K562 (cell line): Measurements from ENCODE around the gene MED12. TPM values are rescaled to one million over a fixed set of nuclear protein-coding genes. Genes with fewer than 3 reads are reported as not detected.

Source experiments
- AFF1 ChIP-seq, 2 experiments: fragments of 450-650 bp; IDR thresholded peaks; 2 replicates each; pipeline ENCODE4 v1.6.1; 2018; ENCODE audit warnings: mild to moderate bottlenecking in 2 of 2, low read depth in 1 of 2; ENCODE audit not compliant: partially characterized antibody in 2 of 2
- POLR2G ChIP-seq: fragments of 200-400 bp; formaldehyde crosslinking; IDR thresholded peaks from 2 replicates; pipeline ENCODE4 v1.6.1; 2017; ENCODE audit warnings: low read depth, mild to moderate bottlenecking, antibody characterized with exemption, low read length, moderate library complexity
- PTTG1 ChIP-seq: fragments of 450-650 bp; IDR thresholded peaks from 2 replicates; pipeline ENCODE4 v1.6.1; 2016; ENCODE audit warnings: low read depth, mild to moderate bottlenecking, missing genetic modification characterization, missing compliant biosample characterization
- SIX5 ChIP-seq, 2 experiments: IDR thresholded peaks; 2 replicates each; pipeline ENCODE4 v1.6.1; 2011; ENCODE audit warnings: low read length in 2 of 2, borderline replicate concordance in 1 of 2, low read depth in 1 of 2, mild to moderate bottlenecking in 1 of 2, moderate library complexity in 1 of 2; ENCODE audit not compliant: insufficient read depth in 1 of 2
- SMC3 ChIP-seq: conservative IDR thresholded peaks from 2 replicates; pipeline ENCODE4 v1.6.1; 2011; ENCODE audit warnings: low read depth, low read length, improper control_type of control experiment; ENCODE audit not compliant: insufficient read depth
- SRF ChIP-seq, 2 experiments: fragments of 250-450, 450-650 bp in 1 of 2; sonication (Bioruptor Pico) in 1 of 2; sonication (generic) in 1 of 2; formaldehyde crosslinking; IDR thresholded peaks; 2 replicates each; pipeline versions ENCODE4 v1.5.0 to v1.5.1; 2020 to 2022; ENCODE audit warnings: mild to moderate bottlenecking in 1 of 2, missing genetic modification reagents in 1 of 2
- U2AF1 ChIP-seq: fragments of 200-400 bp; formaldehyde crosslinking; optimal IDR thresholded peaks from 2 replicates; pipeline ENCODE3; 2017; ENCODE audit warnings: mild to moderate bottlenecking, low read depth, low read length, moderate library complexity
- VEZF1 ChIP-seq: fragments of 200-800 bp; sonication (Bioruptor generic); IDR thresholded peaks from 2 replicates; pipeline ENCODE4 v1.6.1; 2017; ENCODE audit warnings: missing genetic modification characterization, missing compliant biosample characterization
- ZFX ChIP-seq: sonication (generic); formaldehyde crosslinking; IDR thresholded peaks from 2 replicates; pipeline ENCODE4 v1.8.0; 2022; ENCODE audit warnings: mild to moderate bottlenecking, missing genetic modification reagents, moderate library complexity
- ZNF24 ChIP-seq: fragments of 450-650 bp; IDR thresholded peaks from 2 replicates; pipeline ENCODE4 v1.6.1; 2016
- ZNF551 ChIP-seq: fragments of 250-450 bp; sonication (Bioruptor Pico); IDR thresholded peaks from 2 replicates; pipeline ENCODE4 v1.5.0; 2021; ENCODE audit warnings: mild to moderate bottlenecking, moderate library complexity
- ZNF583 ChIP-seq: fragments of 250-450 bp; sonication (Bioruptor Pico); IDR thresholded peaks from 2 replicates; pipeline ENCODE4 v1.4.0; 2020
- ZNF592 ChIP-seq: fragments of 450-650 bp; IDR thresholded peaks from 2 replicates; pipeline ENCODE4 v1.6.1; 2017; ENCODE audit warnings: antibody characterized with exemption, mild to moderate bottlenecking
- polyA plus RNA-seq, 8 experiments: library from polyadenylated mRNA; depleted of rRNA in 4 of 8; stranded (reverse) in 5 of 8; unstranded in 3 of 8; fragments of >200 nt; fragmentation: Nextera tagmentation in 2 of 8; fragmentation: Illumina TruSeq in 1 of 8; extraction: Ambion mirVana in 2 of 8; extraction: Trizol in 1 of 8; gene quantifications; 2 replicates each; pipeline versions ENCODE4 v1.2.1 to v1.2.3, GENCODE V29; 2011 to 2014; ENCODE audit warnings: inconsistent platforms in 1 of 8, missing spikeins in 1 of 8
- total RNA-seq, 7 experiments: library from RNA; depleted of rRNA in 6 of 7; stranded (reverse); fragments of >200 nt in 6 of 7; fragmentation: Illumina TruSeq in 2 of 7; extraction: Trizol in 2 of 7; gene quantifications; 2 replicates each; pipeline versions ENCODE4 v1.2.1 to v1.2.3, GENCODE V29; 2011 to 2021; ENCODE audit warnings: low replicate concordance in 1 of 7
- TF ChIP-seq, protein P1 (sequence below), 3 experiments: IDR thresholded peaks in 2 of 3; conservative IDR thresholded peaks in 1 of 3; 2 replicates each; pipeline ENCODE4 v1.5.1; 2011 to 2012; ENCODE audit warnings: low read length in 3 of 3, mild to moderate bottlenecking in 3 of 3, control low read depth in 2 of 3, improper control_type of control experiment in 1 of 3, inconsistent platforms in 1 of 3, low read depth in 1 of 3, mixed read lengths in 1 of 3, moderate library complexity in 1 of 3; ENCODE audit not compliant: insufficient read depth in 2 of 3

The MED12 gene
- total and polyA plus RNA-seq, 9 of the 15 experiments (the other 6 are each of a cell fraction or from before 2014, with no cell fraction given): 1.6 to 49.7 (median 8.6) TPM

GRCh38 chrX:71098302-71098701, 20.1 kb upstream of the MED12 start (continued):
- TF ChIP-seq ZNF592 (peak; percentile 28; the same call in 1 of the 2 replicates), U2AF1 (no peak), PTTG1 (no peak), ZNF24 (no peak), ZFX (no peak), ZNF551 (CRISPR knock-in tag) (no peak), SMC3 (peak; percentile 44; the same call in 1 of the 2 replicates), VEZF1 (peak; percentile 73), ZNF583 (CRISPR knock-in tag) (no peak), POLR2G (no peak), SRF (CRISPR knock-in tag; IDR thresholded peaks at IDR 0.05) (0 out of 4 replicates have a peak, but pooled peaks of 1 of the 2 experiments have one; percentile 28), SIX5 (IDR thresholded peaks at IDR 0.05; ENCODE audit: borderline replicate concordance in 1 of 2, insufficient read depth in 1 of 2, low read depth in 1 of 2, low read length in 2 of 2) (no peak), AFF1 (IDR thresholded peaks at IDR 0.05; ENCODE audit: low read depth in 1 of 2, partially characterized antibody in 2 of 2) (no peak)
- TF ChIP-seq, protein P1, sequence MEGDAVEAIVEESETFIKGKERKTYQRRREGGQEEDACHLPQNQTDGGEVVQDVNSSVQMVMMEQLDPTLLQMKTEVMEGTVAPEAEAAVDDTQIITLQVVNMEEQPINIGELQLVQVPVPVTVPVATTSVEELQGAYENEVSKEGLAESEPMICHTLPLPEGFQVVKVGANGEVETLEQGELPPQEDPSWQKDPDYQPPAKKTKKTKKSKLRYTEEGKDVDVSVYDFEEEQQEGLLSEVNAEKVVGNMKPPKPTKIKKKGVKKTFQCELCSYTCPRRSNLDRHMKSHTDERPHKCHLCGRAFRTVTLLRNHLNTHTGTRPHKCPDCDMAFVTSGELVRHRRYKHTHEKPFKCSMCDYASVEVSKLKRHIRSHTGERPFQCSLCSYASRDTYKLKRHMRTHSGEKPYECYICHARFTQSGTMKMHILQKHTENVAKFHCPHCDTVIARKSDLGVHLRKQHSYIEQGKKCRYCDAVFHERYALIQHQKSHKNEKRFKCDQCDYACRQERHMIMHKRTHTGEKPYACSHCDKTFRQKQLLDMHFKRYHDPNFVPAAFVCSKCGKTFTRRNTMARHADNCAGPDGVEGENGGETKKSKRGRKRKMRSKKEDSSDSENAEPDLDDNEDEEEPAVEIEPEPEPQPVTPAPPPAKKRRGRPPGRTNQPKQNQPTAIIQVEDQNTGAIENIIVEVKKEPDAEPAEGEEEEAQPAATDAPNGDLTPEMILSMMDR (IDR thresholded peaks at IDR 0.05 in 2 of 3, conservative IDR thresholded peaks at IDR 0.05 in 1 of 3; ENCODE audit: insufficient read depth in 2 of 3, low read depth in 1 of 3, low read length in 3 of 3): peak; percentile 69 to 73 (median 72)
